Breast epithelium (tissue), 3 donors: ENCODE measurements around the gene HM13.

ENCODE experiments used
- CTCF ChIP-seq, 3 donors: fragments of 450-650 bp; IDR thresholded peaks; one replicate each; pipeline ENCODE4 v1.5.1; 2016 to 2017; ENCODE audit warnings: antibody characterized with exemption in 3 of 3, mild to moderate bottlenecking in 3 of 3, moderate library complexity in 3 of 3
- POLR2A ChIP-seq: fragments of 450-650 bp; IDR thresholded peaks from one replicate; pipeline ENCODE4 v1.6.1; 2016; ENCODE audit warnings: antibody characterized with exemption, mild to moderate bottlenecking, moderate library complexity
- POLR2AphosphoS5 ChIP-seq, 3 donors: sonication (generic); formaldehyde crosslinking; IDR thresholded peaks; one replicate each; pipeline ENCODE4 v1.6.1; 2017; ENCODE audit warnings: antibody characterized with exemption in 3 of 3

- TF ChIP-seq CTCF (IDR thresholded peaks at IDR 0.05) (no peak), POLR2A (no peak), POLR2AphosphoS5 (IDR thresholded peaks at IDR 0.05) (no peak)
These were observed 50.0 kb downstream of the HM13 start for GRCh38 chr20:31564284-31564683.
